Common myeloid progenitor, CD34-positive (primary cell): ENCODE data around the gene CASK.
A peak's percentile ranks its signal among the peaks of the same experiment; 100 is the strongest.
"Not testable (repeated sequence)": the region's sequence is repeated elsewhere in the genome, so short reads cannot be mapped to it uniquely, and the experiment has no call there.

Source experiments
- CTCF ChIA-PET: fragments of 350-600 bp; sonication (Branson Sonifier 250); formaldehyde crosslinking; loops from one replicate; lab custom pipeline; 2021; ENCODE audit warnings: antibody characterized with exemption; lab: Charles Lee
- POLR2A ChIA-PET: fragments of 350-600 bp; sonication (Branson Sonifier 250); formaldehyde crosslinking; loops from one replicate; lab custom pipeline; 2021; ENCODE audit warnings: antibody characterized with exemption; lab: Charles Lee
- DNase-seq, 3 donors: peaks; one replicate each; pipeline versions ENCODE4 v3.0.0 to v3.0.0-alpha.2; 2013
- H3K27ac ChIP-seq, 2 experiments: 1 replicate in 1 of 2; 2 replicates in 1 of 2; pipeline ENCODE4 v1.7.0; 2013; ENCODE audit warnings: inconsistent platforms in 2 of 2, low read length in 2 of 2, mild to moderate bottlenecking in 2 of 2, low read depth in 1 of 2, moderate library complexity in 1 of 2; ENCODE audit not compliant: severe bottlenecking in 2 of 2, insufficient read depth in 1 of 2, poor library complexity in 1 of 2
- H3K27me3 ChIP-seq, 5 experiments: replicated peaks in 2 of 5; 1 replicate in 3 of 5; 2 replicates in 2 of 5; pipeline versions ENCODE4 v1.6.1 to v1.7.0; 2013; ENCODE audit warnings: low read length in 4 of 5, mild to moderate bottlenecking in 2 of 5, moderate library complexity in 2 of 5, inconsistent platforms in 1 of 5; ENCODE audit not compliant: insufficient read depth in 5 of 5, control insufficient read depth in 4 of 5
- H3K36me3 ChIP-seq, 4 experiments: 1 replicate in 2 of 4; 2 replicates in 2 of 4; pipeline versions ENCODE4 v1.6.1 to v1.7.0; 2013; ENCODE audit warnings: low read length in 3 of 4, control low read depth in 1 of 4, mild to moderate bottlenecking in 1 of 4; ENCODE audit not compliant: control insufficient read depth in 4 of 4, insufficient read depth in 4 of 4
- H3K4me1 ChIP-seq, 4 experiments: 1 replicate in 3 of 4; 2 replicates in 1 of 4; pipeline versions ENCODE4 v1.6.1 to v1.7.1; 2013; ENCODE audit warnings: low read length in 3 of 4, mild to moderate bottlenecking in 3 of 4, control low read depth in 1 of 4, inconsistent platforms in 1 of 4, moderate library complexity in 1 of 4; ENCODE audit not compliant: control insufficient read depth in 4 of 4, insufficient read depth in 4 of 4; ENCODE audit errors: control extremely low read depth in 1 of 4
- H3K4me3 ChIP-seq, 7 experiments: 1 replicate in 4 of 7; 2 replicates in 3 of 7; pipeline versions ENCODE4 v1.5.1 to v1.7.0; 2013; ENCODE audit warnings: mild to moderate bottlenecking in 7 of 7, low read length in 6 of 7, moderate library complexity in 6 of 7, inconsistent platforms in 2 of 7, low read depth in 2 of 7, control low read depth in 1 of 7; ENCODE audit not compliant: insufficient read depth in 4 of 7, control insufficient read depth in 1 of 7; ENCODE audit errors: extremely low read depth in 1 of 7
- H3K9me3 ChIP-seq, 5 experiments: 1 replicate in 4 of 5; 2 replicates in 1 of 5; pipeline versions ENCODE4 v1.6.1 to v1.7.1; 2013; ENCODE audit warnings: low read length in 4 of 5, mild to moderate bottlenecking in 2 of 5, inconsistent platforms in 1 of 5, low read depth in 1 of 5, moderate library complexity in 1 of 5; ENCODE audit not compliant: control insufficient read depth in 4 of 5, insufficient read depth in 2 of 5; ENCODE audit errors: control extremely low read depth in 1 of 5
- WGBS: methylation state at CpG from one replicate; pipeline ENCODE4 v1.1.5; 2013; ENCODE audit not compliant: insufficient coverage; 5-methylcytosine and 5-hydroxymethylcytosine counted together

CASK gene

GRCh38 chrX:41664375-41664901 lies 258.9 kb downstream of the CASK start:
- ChIA-PET POLR2A (no interaction called here), CTCF (no interaction called here)
- no peaks in the 10 kb centered on the region for H3K9me3 ChIP-seq
- H3K27me3 ChIP-seq, result no peaks in the 10 kb centered on the region
- H3K27ac ChIP-seq, result no peak overlapping the region
- peaks cover 0 to 3% (median 0%) of the 10 kb centered on the region in 4 experiments for H3K36me3 ChIP-seq
- H3K4me1 ChIP-seq, result peaks cover 0 to 12% (median 7%) of the 10 kb centered on the region in 4 experiments
- WGBS, result no CpG with 5 or more reads among the region's 2 CpGs
- no peak for DNase-seq
- no peak overlapping the region for H3K4me3 ChIP-seq

DNA sequence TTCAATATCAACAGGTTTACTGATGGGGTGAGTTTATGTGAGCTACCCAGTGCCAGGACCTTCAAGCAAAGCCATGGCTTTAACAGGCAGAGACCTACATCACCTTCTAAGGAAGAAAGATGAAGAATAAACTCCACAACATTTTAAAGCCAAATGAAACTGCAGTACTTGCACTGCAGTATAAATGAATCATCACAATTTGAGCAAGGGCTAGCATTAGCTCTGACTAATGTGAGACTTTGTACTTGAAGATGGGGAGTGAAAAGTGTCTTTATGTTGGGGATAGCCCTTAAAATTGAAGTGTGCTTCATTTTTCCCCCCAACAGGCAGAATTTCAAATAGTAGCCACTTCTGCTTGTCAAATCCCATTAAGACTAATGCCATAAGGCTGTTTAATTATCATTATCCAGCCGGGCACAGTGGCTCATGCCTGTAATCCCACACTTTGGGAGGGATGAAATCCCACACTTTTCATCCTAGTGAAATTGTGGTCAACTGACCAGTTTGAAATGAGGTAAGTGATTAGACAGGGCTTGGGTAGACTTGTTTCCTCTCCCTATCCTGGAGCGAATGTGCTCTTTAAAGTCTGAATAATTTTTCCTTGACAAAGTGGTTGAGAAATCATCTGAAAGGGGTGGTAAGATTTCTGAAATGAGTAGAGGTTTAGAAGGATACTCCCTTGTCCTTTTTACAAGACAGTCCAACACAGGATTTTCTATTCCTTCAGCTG lies 261.8 kb downstream of the CASK start:
- CTCF ChIA-PET, result no interaction called here

GRCh38 chrX:41655631-41656030 lies 267.7 kb downstream of the CASK start:
- WGBS, result 84% methylated on average over 4 of the region's 4 CpGs
- CTCF ChIA-PET, result interaction anchor here (0.5 kb wide), 1 partner anchor 33 kb away, joined by 4 read pairs; no protein-coding TSS in a partner anchor
- Histone ChIP-seq H3K27me3 (peaks cover 0 to 4% (median 0%) of the 10 kb centered on the region in 5 experiments), H3K4me3 (no peak overlapping the region), H3K4me1 (no peaks in the 10 kb centered on the region), H3K27ac (no peak overlapping the region), H3K9me3 (no peaks in the 10 kb centered on the region), H3K36me3 (peaks cover 0 to 15% (median 0%) of the 10 kb centered on the region in 4 experiments)
- DNase-seq, result no peak
- POLR2A ChIA-PET, result no interaction called here

More for the DNA sequence above, 261.8 kb downstream of the CASK start:
- no peak overlapping the region for H3K4me3 ChIP-seq
- no CpG with 5 or more reads among the region's 2 CpGs for WGBS
- DNase-seq, result no peak
- peaks cover 0 to 10% (median 5%) of the 10 kb centered on the region in 4 experiments for H3K4me1 ChIP-seq
- peaks cover 0 to 7% (median 0%) of the 10 kb centered on the region in 4 experiments for H3K36me3 ChIP-seq
- POLR2A ChIA-PET, result no interaction called here
- H3K9me3 ChIP-seq, result no peaks in the 10 kb centered on the region
- no peaks in the 10 kb centered on the region for H3K27me3 ChIP-seq
- no peak overlapping the region for H3K27ac ChIP-seq

DNA sequence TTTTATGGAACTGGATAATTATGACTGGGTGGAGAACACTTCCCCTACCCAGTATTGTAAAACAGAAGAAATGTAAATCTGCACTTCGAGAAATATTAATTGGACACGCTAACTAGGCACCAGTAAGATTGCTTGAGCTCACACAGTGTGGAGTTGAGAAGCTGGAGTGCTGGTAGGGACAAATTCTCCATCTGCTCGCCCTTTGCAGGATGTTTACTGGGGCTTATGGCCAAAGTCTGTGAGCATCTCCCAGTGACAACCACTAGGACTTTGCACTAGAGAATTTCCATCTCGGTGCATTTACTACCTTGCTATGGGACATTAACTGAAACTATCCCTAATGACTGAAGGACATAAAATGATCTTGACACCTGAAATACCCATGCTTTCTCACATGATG lies 268.3 kb downstream of the CASK start:
- DNase-seq, result no peak
- CTCF ChIA-PET, result interaction anchor here (0.5 kb wide), 1 partner anchor 33 kb away, joined by 4 read pairs; no protein-coding TSS in a partner anchor
- no peaks in the 10 kb centered on the region for H3K9me3 ChIP-seq
- H3K36me3 ChIP-seq, result peaks cover 0 to 16% (median 0%) of the 10 kb centered on the region in 4 experiments
- 82% methylated on average over 3 of the region's 4 CpGs for WGBS
- peaks cover 0 to 4% (median 0%) of the 10 kb centered on the region in 5 experiments for H3K27me3 ChIP-seq
- POLR2A ChIA-PET, result no interaction called here
- no peaks in the 10 kb centered on the region for H3K4me1 ChIP-seq
- H3K27ac ChIP-seq, result no peak overlapping the region
- H3K4me3 ChIP-seq, result no peak overlapping the region

GRCh38 chrX:41653125-41653524 lies 270.2 kb downstream of the CASK start:
- no peak overlapping the region for H3K4me3 ChIP-seq
- WGBS, result 100% methylated on average over 1 of the region's 4 CpGs
- H3K4me1 ChIP-seq, result no peaks in the 10 kb centered on the region
- peaks cover 0 to 1% (median 0%) of the 10 kb centered on the region in 5 experiments for H3K9me3 ChIP-seq
- CTCF ChIA-PET, result no interaction called here
- peaks cover 0 to 12% (median 0%) of the 10 kb centered on the region in 4 experiments for H3K36me3 ChIP-seq
- H3K27me3 ChIP-seq, result peaks cover 0 to 4% (median 0%) of the 10 kb centered on the region in 5 experiments
- no peak overlapping the region for H3K27ac ChIP-seq
- no peak for DNase-seq
- POLR2A ChIA-PET, result no interaction called here

DNA sequence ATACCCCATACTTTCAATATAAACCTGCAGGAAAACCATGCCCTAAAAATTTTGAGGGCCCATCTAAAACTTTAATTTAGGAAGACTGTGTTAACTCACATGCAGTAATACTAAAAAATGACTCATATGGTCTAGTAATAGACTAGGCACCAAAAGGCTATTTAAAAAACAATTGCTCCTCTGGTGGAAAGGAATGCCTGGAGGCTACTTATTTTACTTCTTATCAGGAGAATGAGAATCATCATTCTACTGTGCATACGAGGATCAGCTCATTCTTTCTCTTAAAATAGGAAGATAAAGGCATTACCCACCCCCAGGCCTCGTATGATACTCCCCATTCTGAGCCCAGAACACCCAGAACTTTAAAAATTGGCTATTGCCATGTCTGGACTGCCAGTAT lies 277.2 kb downstream of the CASK start:
- DNase-seq, H3K27ac ChIP-seq, H3K36me3 ChIP-seq, H3K4me3 ChIP-seq, H3K4me1 ChIP-seq, CTCF ChIA-PET, H3K27me3 ChIP-seq: not testable (repeated sequence)
- WGBS, result 80% methylated on average over 1 of the region's 2 CpGs
- POLR2A ChIA-PET, result interaction anchor here (0.6 kb wide), 1 partner anchor 16 kb away, joined by 3 read pairs; no protein-coding TSS in a partner anchor
- peaks cover 0 to 13% (median 0%) of the 10 kb centered on the region in 5 experiments for H3K9me3 ChIP-seq

DNA sequence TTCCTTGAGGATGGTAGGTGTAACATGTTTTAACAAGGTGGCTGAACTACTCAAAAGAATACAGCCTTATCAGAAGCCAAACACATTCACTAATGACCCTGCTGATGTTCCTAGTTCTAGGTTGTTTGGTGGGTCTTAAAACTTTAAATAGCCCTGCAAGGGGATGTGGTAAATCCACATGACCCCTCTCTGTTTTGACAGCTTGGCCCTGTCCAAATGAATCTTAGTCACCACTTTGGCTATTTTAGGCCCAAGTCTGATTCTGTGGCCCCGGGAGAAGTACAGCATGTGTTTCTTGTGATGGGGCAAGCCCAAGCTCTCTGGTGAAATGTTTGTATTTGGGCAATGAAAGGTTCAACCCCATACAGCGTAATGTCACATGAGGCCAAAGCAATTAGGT lies 289.1 kb downstream of the CASK start:
- ChIA-PET POLR2A (no interaction called here), CTCF (no interaction called here)
- H3K4me3 ChIP-seq, result no peak overlapping the region
- H3K36me3 ChIP-seq, result no peaks in the 10 kb centered on the region
- peak in 2 of 3 donors; percentile 26 to 53 for DNase-seq
- no peaks in the 10 kb centered on the region for H3K9me3 ChIP-seq
- 0% methylated on average over 1 of the region's 2 CpGs for WGBS
- H3K27ac ChIP-seq, result no peak overlapping the region
- no peaks in the 10 kb centered on the region for H3K27me3 ChIP-seq
- peaks cover 0 to 10% (median 4%) of the 10 kb centered on the region in 4 experiments for H3K4me1 ChIP-seq
